ENCODE data around the gene POLN.

The POLN gene

GRCh38 chr4:2263926-2264321, 22.0 kb upstream of the POLN start:
- DNase-seq = no peak

GRCh38 chr4:2262944-2263250, 21.0 kb upstream of the POLN start:
- DNase-seq = no peak

- peak; percentile 94 for DNase-seq
These were observed 20.4 kb upstream of the POLN start for GRCh38 chr4:2262145-2262943.

GRCh38 chr4:2261853-2262144, 19.9 kb upstream of the POLN start, which contains the start of gene MXD4:
MXD4 (minus strand) TSS chr4:2262109; CDS start chr4:2261980, 129 bp downstream.
- DNase-seq = no peak

GRCh38 chr4:2261110-2261852, 19.4 kb upstream of the POLN start:
- peak; percentile 58 for DNase-seq

GRCh38 chr4:2260344-2261109, 18.6 kb upstream of the POLN start:
- no peak for DNase-seq

- DNase-seq = no peak
These were observed 17.8 kb upstream of the POLN start for GRCh38 chr4:2259541-2260343.

GRCh38 chr4:2259036-2259540, 17.2 kb upstream of the POLN start:
- DNase-seq = no peak

GRCh38 chr4:2258091-2259035, 16.4 kb upstream of the POLN start:
- DNase-seq = no peak

GRCh38 chr4:2257361-2258081, 15.6 kb upstream of the POLN start:
- DNase-seq = no peak

GRCh38 chr4:2256781-2257191, 14.9 kb upstream of the POLN start:
- no peak for DNase-seq

- no peak for DNase-seq
These were observed 14.3 kb upstream of the POLN start for GRCh38 chr4:2256156-2256731.

- no peak for DNase-seq
These were observed 13.7 kb upstream of the POLN start for GRCh38 chr4:2255501-2256155.

GRCh38 chr4:2254665-2255500, 13.0 kb upstream of the POLN start:
- no peak for DNase-seq

- DNase-seq = no peak
These were observed 11.5 kb upstream of the POLN start for GRCh38 chr4:2253160-2254084.

- no peak for DNase-seq
These were observed 10.7 kb upstream of the POLN start for GRCh38 chr4:2252530-2253091.
